GM12878 (cell line): Measurements from ENCODE around the gene ZNF415. TPM values are rescaled to one million over a fixed set of nuclear protein-coding genes. Genes with fewer than 3 reads are reported as not detected.

Source experiments
- ATAC-seq: fragments of 200-7000 bp; cut with Tn5 transposase; 3 replicates; pipeline ENCODE4 v1.9.1; 2020; ENCODE audit warnings: mild to moderate bottlenecking, moderate library complexity
- BruUV-seq: library from RNA; stranded (reverse); fragments of 400-500 nt; replicated peaks from 2 replicates; lab custom pipeline; 2021; lab: Mats Ljungman, UMichigan
- CTCF ChIA-PET: fragments of 300-600 bp; sonication (Branson Sonifier 250); formaldehyde crosslinking; extraction: SDS; loops from one replicate; lab custom pipeline; 2021; ENCODE audit warnings: inconsistent platforms; lab: Yijun Ruan, JAX
- POLR2A ChIA-PET: fragments of 350-600 bp; formaldehyde crosslinking; extraction: SDS; loops from one replicate; lab custom pipeline; 2021; ENCODE audit warnings: inconsistent platforms; lab: Charles Lee
- RAD21 ChIA-PET: fragments of 300-600 bp; sonication (Branson Sonifier 250); formaldehyde crosslinking; loops from one replicate; lab custom pipeline; 2023; ENCODE audit warnings: antibody characterized with exemption; ENCODE audit not compliant: unreplicated experiment; lab: Charles Lee
- SMC1A ChIA-PET: fragments of 300-600 bp; sonication (Branson Sonifier 250); formaldehyde crosslinking; loops from one replicate; lab custom pipeline; 2023; ENCODE audit not compliant: unreplicated experiment, uncharacterized antibody; lab: Charles Lee
- DNase-seq: peaks from one replicate; pipeline ENCODE4 v3.0.0-alpha.2; 2011; ENCODE audit warnings: low read depth, low spot score
- FAIRE-seq: peaks from 3 replicates; lab custom pipeline; 2011; peaks lifted over from hg19 to GRCh38; lab: Jason Lieb, UNC
- H2AFZ ChIP-seq: 2 replicates; pipeline ENCODE4 v1.6.0; 2011; ENCODE audit warnings: low read depth, low read length, control low read depth; ENCODE audit not compliant: control insufficient read depth
- H3K27ac ChIP-seq: 2 replicates; pipeline ENCODE4 v1.5.1; 2011; ENCODE audit warnings: control low read depth; ENCODE audit not compliant: control insufficient read depth, insufficient read depth
- H3K27me3 ChIP-seq, 2 experiments: replicated peaks in 1 of 2; 2 replicates each; pipeline versions ENCODE4 v1.6.0 to v1.6.1; 2011; ENCODE audit warnings: low read length in 1 of 2; ENCODE audit not compliant: control insufficient read depth in 2 of 2, insufficient read depth in 2 of 2
- H3K36me3 ChIP-seq, 2 experiments: 2 replicates each; pipeline ENCODE4 v1.5.1; 2011; ENCODE audit warnings: low read length in 1 of 2; ENCODE audit not compliant: control insufficient read depth in 2 of 2, insufficient read depth in 2 of 2
- H3K4me1 ChIP-seq: 2 replicates; pipeline ENCODE4 v1.6.1; 2011; ENCODE audit warnings: mild to moderate bottlenecking, low read length, moderate library complexity, mixed read lengths; ENCODE audit not compliant: control insufficient read depth, insufficient read depth
- H3K4me2 ChIP-seq: 2 replicates; pipeline ENCODE4 v1.6.0; 2011; ENCODE audit warnings: control low read depth; ENCODE audit not compliant: control insufficient read depth, insufficient read depth
- H3K4me3 ChIP-seq: fragments of 200-600 bp; sonication (generic); 2 replicates; pipeline ENCODE4 v1.5.1; 2016
- H3K79me2 ChIP-seq: 2 replicates; pipeline ENCODE4 v1.6.0; 2011; ENCODE audit warnings: low read length; ENCODE audit not compliant: control insufficient read depth, insufficient read depth
- H3K9ac ChIP-seq: 2 replicates; pipeline ENCODE4 v1.8.0; 2011; ENCODE audit warnings: low read length, control low read depth, mixed read lengths; ENCODE audit not compliant: control insufficient read depth, insufficient read depth
- H3K9me3 ChIP-seq: replicated peaks from 3 replicates; pipeline ENCODE4 v1.5.1; 2011; ENCODE audit warnings: mild to moderate bottlenecking, low read length; ENCODE audit not compliant: control insufficient read depth, insufficient read depth
- H4K20me1 ChIP-seq: 2 replicates; pipeline ENCODE4 v1.6.0; 2011; ENCODE audit not compliant: control insufficient read depth, insufficient read depth
- BCL11A ChIP-seq: IDR thresholded peaks from 2 replicates; pipeline ENCODE4 v1.6.1; 2011; ENCODE audit warnings: low read depth, low read length
- DPF2 ChIP-seq: fragments of 450-650 bp; IDR thresholded peaks from 2 replicates; pipeline ENCODE4 v1.6.1; 2017; ENCODE audit warnings: mild to moderate bottlenecking
- EP300 ChIP-seq, 2 experiments: fragments of 150-350 bp in 1 of 2; IDR thresholded peaks; 2 replicates each; pipeline ENCODE4 v1.6.1; 2011 to 2012; ENCODE audit warnings: low read depth in 2 of 2, low read length in 2 of 2, borderline replicate concordance in 1 of 2, improper control_type of control experiment in 1 of 2, inconsistent platforms in 1 of 2; ENCODE audit not compliant: control insufficient read depth in 1 of 2
- FOS ChIP-seq: IDR thresholded peaks from 3 replicates; pipeline ENCODE4 v1.6.1; 2011; ENCODE audit warnings: borderline replicate concordance; ENCODE audit not compliant: insufficient read length; ENCODE audit errors: extremely low read depth
- HCFC1 ChIP-seq: fragments of 150-350 bp; IDR thresholded peaks from 2 replicates; pipeline ENCODE4 v1.6.1; 2014; ENCODE audit warnings: low read length
- HDGF ChIP-seq: fragments of 450-650 bp; IDR thresholded peaks from 2 replicates; pipeline ENCODE4 v1.6.1; 2016; ENCODE audit warnings: antibody characterized with exemption
- MXI1 ChIP-seq: fragments of 150-350 bp; IDR thresholded peaks from 2 replicates; pipeline ENCODE4 v1.6.1; 2011; ENCODE audit warnings: low read depth, mild to moderate bottlenecking, inconsistent platforms, low read length, improper control_type of control experiment
- TAF1 ChIP-seq: IDR thresholded peaks from 2 replicates; pipeline ENCODE4 v1.6.1; 2011; ENCODE audit warnings: mild to moderate bottlenecking, low read depth, low read length, borderline replicate concordance
- ZBTB33 ChIP-seq: fragments of 450-650 bp; IDR thresholded peaks from 2 replicates; pipeline ENCODE4 v1.6.1; 2017; ENCODE audit warnings: mild to moderate bottlenecking
- ZNF622 ChIP-seq: fragments of 450-650 bp; IDR thresholded peaks from 2 replicates; pipeline ENCODE4 v1.6.1; 2017; ENCODE audit warnings: mild to moderate bottlenecking, inconsistent platforms
- WGBS: methylation state at CpG from one replicate; pipeline ENCODE4 v1.1.6; 2016; ENCODE audit warnings: low lambda C conversion rate; ENCODE audit not compliant: insufficient replicate concordance, insufficient coverage; ENCODE audit errors: missing lambda C conversion rate; 5-methylcytosine and 5-hydroxymethylcytosine counted together
- in situ Hi-C: fragments of 300-500 bp; cut with MboI; formaldehyde crosslinking; loops from 9 replicates; pipeline ENCODE4 v1.14.3; 2018; ENCODE audit warnings: mixed read lengths
- intact Hi-C: fragments of 100-400 bp; cut with micrococcal nuclease; formaldehyde crosslinking; loops from one replicate; pipeline ENCODE4 v1.14.2; 2022; ENCODE audit not compliant: unreplicated experiment
- polyA plus RNA-seq, 11 experiments: library from polyadenylated mRNA; depleted of rRNA in 4 of 11; unstranded in 6 of 11; stranded (reverse) in 5 of 11; fragments of >200 nt; fragmentation: Nextera tagmentation in 4 of 11; fragmentation: Illumina TruSeq in 1 of 11; extraction: Ambion mirVana in 4 of 11; extraction: Trizol in 1 of 11; gene quantifications; 1 replicate in 1 of 11; 2 replicates in 10 of 11; pipeline versions ENCODE4 v1.2.1 to v1.2.3, GENCODE V29; 2011 to 2016; ENCODE audit warnings: inconsistent platforms in 2 of 11, missing spikeins in 2 of 11, low read depth in 1 of 11
- total RNA-seq, 4 experiments: library from RNA; depleted of rRNA in 3 of 4; stranded (reverse); fragments of >200 nt in 3 of 4; fragmentation: Illumina TruSeq in 1 of 4; extraction: Trizol in 1 of 4; gene quantifications; 2 replicates each; pipeline versions ENCODE4 v1.2.1 to v1.2.3, GENCODE V29; 2013 to 2021

Gene ZNF415
- total and polyA plus RNA-seq, 10 of the 15 experiments (the other 5 are each of a cell fraction or from before 2014, with no cell fraction given): 0.03 to 0.13 (median 0.05) TPM; not detected in 6

GRCh38 chr19:53172889-53173288, 40.2 kb upstream of the ZNF415 start:
- RAD21 ChIA-PET: no interaction called here
- no peak overlapping the region for H3K4me3 ChIP-seq
- H4K20me1 ChIP-seq: no peaks in the 10 kb centered on the region
- H3K9ac ChIP-seq: no peak overlapping the region
- WGBS: 49% methylated on average over 4 of the region's 4 CpGs
- CTCF ChIA-PET: no interaction called here
- H3K27ac ChIP-seq: no peak overlapping the region
- H3K9me3 ChIP-seq: peaks cover 2% of the 10 kb centered on the region; the same call in 1 of the 3 replicates
- ATAC-seq (no peak), FAIRE-seq (no peak), DNase-seq (no peak)
- H3K36me3 ChIP-seq: no peaks in the 10 kb centered on the region
- H2AFZ ChIP-seq: no peak overlapping the region
- in situ Hi-C loops (no loop called here), intact Hi-C loops (no loop called here)
- SMC1A ChIA-PET: no interaction called here
- no peak overlapping the region for H3K4me2 ChIP-seq
- no peaks in the 10 kb centered on the region for H3K27me3 ChIP-seq
- H3K4me1 ChIP-seq: no peaks in the 10 kb centered on the region
- BruUV-seq: no TSS peak
- TF ChIP-seq MXI1 (no peak), FOS (no peak), TAF1 (no peak), HCFC1 (no peak), HDGF (no peak), BCL11A (no peak), EP300 (IDR thresholded peaks at IDR 0.05; ENCODE audit: borderline replicate concordance in 1 of 2, control insufficient read depth in 1 of 2, low read depth in 2 of 2, low read length in 2 of 2) (no peak), ZNF622 (no peak), ZBTB33 (no peak), DPF2 (no peak)
- POLR2A ChIA-PET: no interaction called here
- H3K79me2 ChIP-seq: no peaks in the 10 kb centered on the region
